ENCODE results near the gene SNX20.

SNX20 gene

GRCh38 chr16:50634947-50635346 lies 46.2 kb downstream of the SNX20 start:
- no peak overlapping the region for H3K27ac ChIP-seq
- TF ChIP-seq CTCF (conservative IDR thresholded peaks at IDR 0.05) = no peak

GRCh38 chr16:50634090-50634489 lies 47.0 kb downstream of the SNX20 start:
- TF ChIP-seq CTCF (conservative IDR thresholded peaks at IDR 0.05) = no peak

GRCh38 chr16:50632927-50633800 lies 47.9 kb downstream of the SNX20 start:
- no peak overlapping the region for H3K27ac ChIP-seq
- no peak for TF ChIP-seq CTCF (conservative IDR thresholded peaks at IDR 0.05)

More at GRCh38 chr16:50634090-50634489, 47.0 kb downstream of the SNX20 start:
- H3K27ac ChIP-seq = no peak overlapping the region

- H3K27ac ChIP-seq = peak overlapping the region; percentile 54; the same call in 1 of the 2 replicates
- TF ChIP-seq CTCF (conservative IDR thresholded peaks at IDR 0.05) = no peak
Measured at GRCh38 chr16:50631985-50632576, 49.0 kb downstream of the SNX20 start.

- H3K27ac ChIP-seq = peak overlapping the region; percentile 54
- no peak for TF ChIP-seq CTCF (conservative IDR thresholded peaks at IDR 0.05)
Measured at GRCh38 chr16:50631249-50631984, 49.7 kb downstream of the SNX20 start.

- no peak for TF ChIP-seq CTCF (conservative IDR thresholded peaks at IDR 0.05)
- peak overlapping the region; percentile 54 for H3K27ac ChIP-seq
Measured at GRCh38 chr16:50630394-50631020, 50.6 kb downstream of the SNX20 start.

GRCh38 chr16:50629334-50629733 lies 51.8 kb downstream of the SNX20 start:
- no peak for TF ChIP-seq CTCF (conservative IDR thresholded peaks at IDR 0.05)
- no peak overlapping the region for H3K27ac ChIP-seq
